ENCODE data around the gene TUBB3. TPM values are rescaled to one million over a fixed set of nuclear protein-coding genes. Genes with fewer than 3 reads are reported as not detected.
A peak's percentile ranks its signal among the peaks of the same experiment; 100 is the strongest.

The TUBB3 gene
- total and polyA plus RNA-seq, 2 donors (not counting 1 experiment from before 2014, with no cell fraction given), result 0.34 to 4.4 TPM

GRCh38 chr16:89909777-89910716, 13.1 kb upstream of the TUBB3 start:
- Histone ChIP-seq H4K20me1 (ENCODE audit: control insufficient read depth, insufficient read depth, low read length, poor library complexity, severe bottlenecking) (peaks cover 57% of the 10 kb centered on the region), H2AFZ (ENCODE audit: insufficient read depth, low read depth, low read length, poor library complexity, severe bottlenecking) (no peak overlapping the region), H3K4me3 (ENCODE audit: control extremely low read depth in 1 of 5, extremely low read depth in 1 of 5, insufficient read depth in 1 of 5, low read depth in 2 of 5, low read length in 4 of 5) (no peak overlapping the region), H3K4me1 (ENCODE audit: control insufficient read depth in 2 of 2, insufficient read depth in 2 of 2, low read length in 2 of 2) (peaks cover 0 to 5% of the 10 kb centered on the region in 2 donors), H3K9ac (ENCODE audit: low read length) (no peak overlapping the region), H3K27me3 (replicated peaks in 1 of 4; ENCODE audit: control extremely low read depth in 1 of 4, control insufficient read depth in 3 of 4, insufficient read depth in 4 of 4, low read length in 3 of 4) (no peaks in the 10 kb centered on the region), H3K4me2 (replicated peaks; ENCODE audit: low read depth, low read length, poor library complexity, severe bottlenecking) (no peak overlapping the region), H3K9me3 (ENCODE audit: control extremely low read depth in 1 of 3, control insufficient read depth in 2 of 3, insufficient read depth in 1 of 3, low read length in 2 of 3) (no peaks in the 10 kb centered on the region), H3K79me2 (ENCODE audit: control insufficient read depth, insufficient read depth, low read length) (no peaks in the 10 kb centered on the region), H3K27ac (ENCODE audit: low read length in 2 of 2) (no peak overlapping the region), H3K36me3 (replicated peaks in 1 of 2; ENCODE audit: control extremely low read depth in 1 of 2, control insufficient read depth in 1 of 2, extremely low read depth in 1 of 2, insufficient read depth in 2 of 2, low read length in 1 of 2) (peaks cover 0 to 34% of the 10 kb centered on the region in 2 experiments)
- Mint-ChIP-seq H3K4me1 (peaks cover 12% of the 10 kb centered on the region), H3K27ac (no peak overlapping the region), H3K9me3 (ENCODE audit: insufficient read depth) (no peaks in the 10 kb centered on the region), H3K4me3 (no peak overlapping the region), H3K27me3 (no peaks in the 10 kb centered on the region)
- intact Hi-C loops (cut with micrococcal nuclease), result loop anchor here (1.0 kb wide), 1 partner anchor 204 kb away; no protein-coding TSS in a partner anchor
- ChIA-PET CTCF (interaction anchor here (0.7 to 3.1 kb wide), 29 partner anchors 9 to 295 kb away, joined by 3 to 28 read pairs (median 4); partner anchors contain the start of genes DBNDD1, FANCA, SPATA2L and TUBB3), POLR2A (interaction anchor here (1.4 kb wide), 2 partner anchors 9 to 37 kb away, joined by 5 to 6 read pairs; partner anchors contain the start of genes MC1R and TCF25)
- 72% methylated on average over 47 of the region's 47 CpGs for WGBS (ENCODE audit: insufficient coverage)
- ATAC-seq (ENCODE audit: low read depth) (peak; percentile 80), DNase-seq (peak; percentile 77)
- TF ChIP-seq, protein P1, sequence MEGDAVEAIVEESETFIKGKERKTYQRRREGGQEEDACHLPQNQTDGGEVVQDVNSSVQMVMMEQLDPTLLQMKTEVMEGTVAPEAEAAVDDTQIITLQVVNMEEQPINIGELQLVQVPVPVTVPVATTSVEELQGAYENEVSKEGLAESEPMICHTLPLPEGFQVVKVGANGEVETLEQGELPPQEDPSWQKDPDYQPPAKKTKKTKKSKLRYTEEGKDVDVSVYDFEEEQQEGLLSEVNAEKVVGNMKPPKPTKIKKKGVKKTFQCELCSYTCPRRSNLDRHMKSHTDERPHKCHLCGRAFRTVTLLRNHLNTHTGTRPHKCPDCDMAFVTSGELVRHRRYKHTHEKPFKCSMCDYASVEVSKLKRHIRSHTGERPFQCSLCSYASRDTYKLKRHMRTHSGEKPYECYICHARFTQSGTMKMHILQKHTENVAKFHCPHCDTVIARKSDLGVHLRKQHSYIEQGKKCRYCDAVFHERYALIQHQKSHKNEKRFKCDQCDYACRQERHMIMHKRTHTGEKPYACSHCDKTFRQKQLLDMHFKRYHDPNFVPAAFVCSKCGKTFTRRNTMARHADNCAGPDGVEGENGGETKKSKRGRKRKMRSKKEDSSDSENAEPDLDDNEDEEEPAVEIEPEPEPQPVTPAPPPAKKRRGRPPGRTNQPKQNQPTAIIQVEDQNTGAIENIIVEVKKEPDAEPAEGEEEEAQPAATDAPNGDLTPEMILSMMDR (IDR thresholded peaks at IDR 0.05), result peak; percentile 91
- TF ChIP-seq EZH2 (IDR thresholded peaks at IDR 0.05; ENCODE audit: borderline replicate concordance, insufficient read depth, low read depth, low read length, poor library complexity, severe bottlenecking), result no peak

All from B cell (primary cell).